Right ventricle myocardium superior (tissue), 1 donor: ENCODE data around the gene TBX20. TPM values are rescaled to one million over a fixed set of nuclear protein-coding genes. Genes with fewer than 3 reads are reported as not detected.

Experiments used
- ATAC-seq: fragments of 200-7000 bp; cut with Tn5 transposase; one replicate; pipeline ENCODE4 v1.9.1; 2020; ENCODE audit warnings: mild to moderate bottlenecking; ENCODE audit not compliant: poor library complexity
- DNase-seq: peaks from one replicate; pipeline ENCODE4 v3.0.0-alpha.2; 2020
- intact Hi-C: fragments of 100-400 bp; cut with DNase I; formaldehyde crosslinking; loops from one replicate; pipeline ENCODE4 v1.11.2; 2022
- long read RNA-seq: library from polyadenylated mRNA; unstranded; transcript quantifications from one replicate; pipeline ENCODE4 v2.0.0, GENCODE V29; 2021
- total RNA-seq: library from RNA; stranded (reverse); fragmentation: NEBNext Ultra II Directional; extraction: Animal tissue kit (Norgen Biotek cat#: 25700); gene quantifications from one replicate; pipeline ENCODE4 v1.2.1, GENCODE V29; 2021
- donor health status: DM: no; HTN: yes; CAD: no; lungs with severe emphysema.

Gene TBX20
- total RNA-seq: 124 TPM
- long read RNA-seq: 0 reads

- ATAC-seq (peak; percentile 80), DNase-seq (peak; percentile 91)
- intact Hi-C loops: loop anchor here (5.0 to 10.0 kb wide), 2 partner anchors 171 to 268 kb away; no protein-coding TSS in a partner anchor
Measured at GRCh38 chr7:35253710-35254495, at the start of gene TBX20. Gene TBX20 (minus strand): TSS chr7:35254100. CDS start chr7:35253620, 480 bp downstream.

DNA sequence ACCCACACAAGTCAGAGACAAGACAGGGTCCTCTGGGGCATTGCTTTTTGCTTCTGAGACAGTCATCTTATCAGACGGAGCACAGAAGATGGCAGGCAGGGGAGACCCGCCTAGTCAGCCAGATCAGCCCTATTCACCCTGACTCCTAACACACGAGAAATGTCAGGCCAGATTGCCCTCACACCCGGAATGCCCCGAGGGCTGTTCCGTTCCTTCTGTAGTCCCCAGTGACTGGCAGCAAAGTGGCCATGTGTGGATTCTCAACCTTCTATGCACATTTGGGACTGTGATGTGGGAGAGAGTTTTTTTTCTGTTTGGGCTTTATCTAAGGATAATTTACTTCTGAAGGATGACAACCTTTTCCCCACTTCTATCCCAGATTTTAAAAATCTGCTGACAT, 35.5 kb upstream of the TBX20 start:
- no peak for DNase-seq
- ATAC-seq: no peak
- intact Hi-C loops: no loop called here

DNA sequence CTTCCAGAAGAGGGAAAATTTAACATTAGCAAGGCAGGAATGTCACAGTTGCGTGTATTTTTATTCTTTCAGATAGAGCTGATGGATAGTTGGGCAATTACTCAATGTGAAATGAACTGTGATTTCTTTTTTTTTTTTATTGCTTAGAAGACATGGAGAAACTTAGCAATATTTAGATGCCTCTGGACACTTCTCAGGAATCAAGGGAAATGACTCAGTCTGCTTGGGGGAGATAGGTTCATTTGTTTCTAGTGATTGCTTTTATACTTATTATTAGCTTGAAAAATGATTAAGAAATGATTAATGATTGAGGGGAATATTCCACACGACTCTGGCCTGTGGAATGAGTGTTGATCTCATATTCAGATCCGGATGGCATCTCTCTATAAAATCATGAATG, 33.1 kb upstream of the TBX20 start:
- intact Hi-C loops: no loop called here
- DNase-seq (no peak), ATAC-seq (no peak)

GRCh38 chr7:35286422-35286821, 32.5 kb upstream of the TBX20 start:
- DNase-seq: no peak
- intact Hi-C loops: no loop called here
- no peak for ATAC-seq

- ATAC-seq: no peak
- intact Hi-C loops: no loop called here
- DNase-seq: no peak
Measured at GRCh38 chr7:35285799-35286198, 31.9 kb upstream of the TBX20 start.

GRCh38 chr7:35280902-35281301, 27.0 kb upstream of the TBX20 start:
- intact Hi-C loops: no loop called here
- ATAC-seq (no peak), DNase-seq (no peak)

DNA sequence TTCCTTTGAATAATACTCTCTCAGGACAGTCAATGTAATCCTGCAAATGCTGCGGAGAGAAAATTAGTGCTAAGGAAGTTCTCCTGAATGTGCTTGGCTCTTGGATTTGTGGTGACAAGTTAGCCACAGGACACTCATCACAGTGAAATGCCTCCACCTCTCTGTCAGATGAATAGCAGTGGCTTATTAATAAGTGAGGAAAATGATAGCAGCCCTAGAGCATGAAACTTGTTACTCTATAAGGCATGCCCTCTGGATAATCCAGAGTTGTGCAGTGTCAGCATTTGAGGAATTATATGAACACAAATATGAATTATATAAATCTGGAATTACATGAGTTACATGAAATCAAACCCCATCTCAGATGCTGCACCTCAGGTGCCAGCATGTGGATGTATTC, 23.5 kb upstream of the TBX20 start:
- DNase-seq (no peak), ATAC-seq (peak; percentile 88)

GRCh38 chr7:35272246-35272645, 18.3 kb upstream of the TBX20 start:
- intact Hi-C loops: no loop called here
- DNase-seq: no peak
- ATAC-seq: no peak

More for the DNA sequence above, 23.5 kb upstream of the TBX20 start:
- intact Hi-C loops: no loop called here

GRCh38 chr7:35268953-35269352, 15.1 kb upstream of the TBX20 start:
- intact Hi-C loops: no loop called here
- no peak for DNase-seq

GRCh38 chr7:35267411-35267810, 13.5 kb upstream of the TBX20 start:
- intact Hi-C loops: no loop called here
- ATAC-seq (no peak), DNase-seq (no peak)

More at GRCh38 chr7:35268953-35269352, 15.1 kb upstream of the TBX20 start:
- no peak for ATAC-seq

DNA sequence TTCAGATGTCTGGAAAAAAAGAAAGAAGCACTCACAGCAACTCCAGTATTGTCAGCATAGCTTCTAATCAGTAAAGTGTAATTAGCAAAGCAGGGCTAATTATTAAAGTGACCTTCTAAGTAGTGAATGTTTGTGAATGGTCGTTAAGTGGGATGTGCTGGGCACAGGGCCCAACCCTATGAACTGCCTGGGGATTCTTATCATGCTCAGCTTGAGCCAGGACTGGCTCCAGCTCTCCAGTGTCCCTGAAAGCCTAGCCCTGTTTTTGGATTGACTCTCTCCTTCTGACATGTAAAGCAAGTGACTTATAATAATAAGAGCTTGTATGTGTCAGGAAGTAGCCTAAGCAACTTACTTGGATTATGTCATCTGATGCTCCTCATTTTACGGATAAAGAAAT, 9.5 kb upstream of the TBX20 start:
- intact Hi-C loops: no loop called here
- ATAC-seq (peak; percentile 78), DNase-seq (peak; percentile 77)

DNA sequence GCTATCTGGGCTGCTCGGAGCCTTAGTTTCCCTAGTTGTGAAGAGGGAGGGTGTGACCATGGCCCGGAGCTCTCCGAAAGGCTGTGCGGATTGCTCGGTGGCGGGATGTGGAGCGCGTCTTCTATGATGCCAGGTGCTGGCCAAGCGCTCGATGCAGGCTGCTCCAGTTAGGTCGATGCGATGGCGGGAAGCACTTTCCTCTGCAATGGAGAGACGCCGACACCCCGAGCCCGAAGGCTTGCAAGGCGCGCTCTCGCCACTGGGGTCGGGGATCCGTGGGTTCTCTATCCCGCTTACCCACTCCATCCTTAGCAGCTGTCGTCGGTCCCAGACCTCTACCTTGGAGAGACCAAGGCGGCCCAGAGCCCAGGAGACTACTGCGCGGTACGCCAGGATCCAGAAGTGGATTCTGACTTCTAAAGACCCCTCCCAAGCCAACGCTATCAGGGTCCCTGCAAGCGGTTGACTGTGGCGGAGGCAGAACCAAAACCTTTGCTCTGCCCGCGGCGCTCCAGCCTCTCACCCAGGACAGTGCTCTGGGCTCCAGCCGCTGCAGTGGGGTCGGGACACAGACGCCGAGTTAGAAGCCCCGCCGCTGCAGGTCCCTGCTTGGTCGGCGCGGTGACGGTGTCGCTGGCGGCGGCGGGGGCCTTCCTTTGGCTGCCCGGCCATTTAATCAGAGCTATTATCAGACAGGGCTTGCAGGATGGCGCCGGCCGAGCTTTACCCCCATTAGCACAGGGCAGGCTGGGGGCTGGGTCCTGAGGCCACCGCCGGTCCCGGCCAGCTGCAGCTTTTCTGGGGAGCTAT, 7.8 kb upstream of the TBX20 start:
- ATAC-seq (peak; percentile 6), DNase-seq (peak; percentile 46)
- intact Hi-C loops: no loop called here

GRCh38 chr7:35261041-35261440, 7.1 kb upstream of the TBX20 start:
- no peak for ATAC-seq
- DNase-seq: no peak
- intact Hi-C loops: no loop called here

DNA sequence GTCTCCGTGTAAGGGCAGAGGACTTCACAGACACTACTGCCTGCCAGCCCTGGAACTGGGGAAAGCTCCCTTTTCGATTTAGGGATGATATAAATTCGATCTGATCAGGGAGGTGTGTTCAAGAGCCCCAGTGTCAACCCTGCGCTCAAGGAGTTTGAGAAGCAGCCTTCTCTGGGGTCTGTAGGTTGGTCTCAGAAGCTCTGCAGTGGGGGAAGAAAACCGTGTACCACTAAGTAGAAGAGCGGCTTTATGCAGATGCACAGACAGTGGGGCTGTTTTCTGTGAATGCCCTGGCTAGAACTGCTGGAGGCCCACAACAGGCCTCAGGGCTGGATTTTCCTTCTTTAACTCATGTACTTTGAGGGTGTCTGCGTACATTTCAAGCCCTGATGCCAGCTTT, 6.3 kb upstream of the TBX20 start:
- no peak for DNase-seq
- intact Hi-C loops: no loop called here

DNA sequence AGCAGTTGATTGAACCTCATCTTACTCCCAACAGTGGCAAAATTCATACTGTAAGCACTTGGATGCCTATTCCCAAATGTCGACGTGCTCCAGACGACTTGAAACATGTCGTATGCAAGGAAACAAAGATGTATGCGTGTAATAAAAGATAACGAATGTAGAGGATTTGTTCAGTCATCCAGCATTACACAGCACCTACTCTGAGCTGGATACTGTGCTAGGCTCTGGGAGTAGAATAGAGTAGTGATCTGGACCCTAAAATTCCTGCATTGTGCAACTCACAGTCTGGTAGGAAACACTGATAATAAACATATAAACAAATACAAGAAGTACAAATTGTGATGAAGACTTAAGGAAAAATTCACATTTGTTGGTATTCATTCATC, 5.6 kb upstream of the TBX20 start:
- ATAC-seq: no peak
- DNase-seq: no peak
- intact Hi-C loops: loop anchor here (5.0 to 10.0 kb wide), 2 partner anchors 118 to 165 kb away; no protein-coding TSS in a partner anchor

More for the DNA sequence above, 6.3 kb upstream of the TBX20 start:
- no peak for ATAC-seq

DNA sequence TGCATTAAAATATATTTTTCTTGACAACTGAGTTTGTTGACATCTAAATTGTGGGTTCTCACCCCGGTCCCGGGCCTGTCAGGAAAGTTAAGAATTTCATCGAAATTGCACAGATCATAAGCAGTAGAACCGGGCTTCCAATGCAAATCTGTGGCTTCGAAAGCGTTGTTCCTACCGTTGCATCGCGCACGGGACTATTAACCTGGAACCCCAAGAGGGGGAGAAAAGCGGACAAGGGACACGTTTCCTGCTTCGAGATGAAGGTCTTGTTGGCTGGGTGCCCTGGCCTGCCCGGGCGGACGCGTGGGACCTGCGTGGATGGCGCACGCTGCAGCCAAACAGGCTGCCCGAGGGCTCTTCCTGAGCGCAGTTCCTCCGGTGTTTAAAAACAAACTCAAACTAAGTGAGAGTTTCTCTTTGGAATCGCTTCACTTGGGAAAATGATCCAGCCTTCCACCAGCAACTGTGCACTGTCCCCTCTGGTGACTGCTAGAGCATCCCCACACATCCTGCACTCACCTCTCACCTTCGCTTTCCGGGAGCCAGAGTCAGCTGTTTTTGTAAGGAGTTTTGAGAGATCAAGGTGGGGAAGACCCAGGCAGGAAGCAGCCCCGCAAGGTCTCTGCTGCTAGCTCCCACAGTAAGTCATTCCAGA, 5.1 kb upstream of the TBX20 start:
- intact Hi-C loops: loop anchor here (5.0 to 10.0 kb wide), 2 partner anchors 118 to 166 kb away; no protein-coding TSS in a partner anchor
- ATAC-seq: no peak
- DNase-seq: no peak

GRCh38 chr7:35258125-35258867, 4.4 kb upstream of the TBX20 start:
- intact Hi-C loops: loop anchor here (5.0 to 10.0 kb wide), 2 partner anchors 119 to 167 kb away; no protein-coding TSS in a partner anchor
- ATAC-seq (no peak), DNase-seq (no peak)
